ENCODE data around the gene USP49. TPM values are rescaled to one million over a fixed set of nuclear protein-coding genes. Genes with fewer than 3 reads are reported as not detected.

USP49 gene
- total RNA-seq, 2 donors from 2014 or later: 1.7 to 19.5 TPM

DNA sequence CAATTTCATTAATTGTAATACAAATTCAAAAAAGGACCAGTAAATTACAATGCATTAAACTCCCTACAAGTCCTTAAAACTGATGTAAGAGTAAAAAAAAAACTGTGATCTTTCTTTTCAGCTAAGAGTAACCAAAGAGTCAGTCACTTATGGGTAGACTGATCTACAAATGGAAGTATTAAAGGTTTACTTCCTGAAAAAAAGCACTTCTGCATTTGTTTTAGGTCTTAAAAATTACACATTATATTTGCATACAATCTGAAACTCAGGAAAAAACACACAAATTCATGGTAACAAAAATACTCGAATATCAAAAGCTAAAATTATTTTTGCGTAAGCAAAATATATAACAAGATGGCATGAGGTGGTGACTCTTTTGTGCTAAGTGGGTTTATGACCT is 23.5 kb downstream of the USP49 start:
- H3K4me3 ChIP-seq: no peak overlapping the region
- TF ChIP-seq POLR2A (IDR thresholded peaks at IDR 0.05): no peak
- DNase-seq (ENCODE audit: low spot score): no peak
- no peaks in the 10 kb centered on the region for H3K27me3 ChIP-seq (replicated peaks; ENCODE audit: insufficient read depth)
- intact Hi-C loops (cut with DNase I): no loop called here
- no peaks in the 10 kb centered on the region for H3K4me1 ChIP-seq (replicated peaks)
- WGBS: 95% methylated on average over 2 of the region's 2 CpGs
- H3K27ac ChIP-seq: no peak overlapping the region
- no peaks in the 10 kb centered on the region for H3K36me3 ChIP-seq
- no peaks in the 10 kb centered on the region for H3K9me3 ChIP-seq

DNA sequence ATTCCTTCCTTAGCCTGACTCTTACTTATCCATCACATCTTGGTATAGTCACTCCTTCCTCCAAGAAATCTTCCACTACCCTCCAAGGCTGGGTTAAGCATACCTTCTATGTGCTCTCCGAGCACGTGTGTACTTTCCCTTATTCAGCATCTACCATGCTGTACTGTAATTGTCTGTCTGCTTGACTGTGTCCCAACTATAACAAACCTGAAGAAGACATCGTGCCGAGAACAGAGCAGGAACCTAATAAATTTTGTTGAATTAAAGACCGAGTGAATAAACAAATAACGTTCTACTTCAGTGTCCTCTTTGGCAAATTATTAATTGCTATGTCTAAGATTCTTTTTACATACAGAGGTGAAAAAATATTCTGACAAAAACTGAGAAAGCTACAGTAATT is 35.8 kb downstream of the USP49 start:
- no peak overlapping the region for H3K4me3 ChIP-seq
- no peaks in the 10 kb centered on the region for H3K9me3 ChIP-seq
- TF ChIP-seq POLR2AphosphoS5 (IDR thresholded peaks at IDR 0.05) (peak; percentile 87), POLR2A (IDR thresholded peaks at IDR 0.05) (no peak)
- TF ChIP-seq, protein P1, sequence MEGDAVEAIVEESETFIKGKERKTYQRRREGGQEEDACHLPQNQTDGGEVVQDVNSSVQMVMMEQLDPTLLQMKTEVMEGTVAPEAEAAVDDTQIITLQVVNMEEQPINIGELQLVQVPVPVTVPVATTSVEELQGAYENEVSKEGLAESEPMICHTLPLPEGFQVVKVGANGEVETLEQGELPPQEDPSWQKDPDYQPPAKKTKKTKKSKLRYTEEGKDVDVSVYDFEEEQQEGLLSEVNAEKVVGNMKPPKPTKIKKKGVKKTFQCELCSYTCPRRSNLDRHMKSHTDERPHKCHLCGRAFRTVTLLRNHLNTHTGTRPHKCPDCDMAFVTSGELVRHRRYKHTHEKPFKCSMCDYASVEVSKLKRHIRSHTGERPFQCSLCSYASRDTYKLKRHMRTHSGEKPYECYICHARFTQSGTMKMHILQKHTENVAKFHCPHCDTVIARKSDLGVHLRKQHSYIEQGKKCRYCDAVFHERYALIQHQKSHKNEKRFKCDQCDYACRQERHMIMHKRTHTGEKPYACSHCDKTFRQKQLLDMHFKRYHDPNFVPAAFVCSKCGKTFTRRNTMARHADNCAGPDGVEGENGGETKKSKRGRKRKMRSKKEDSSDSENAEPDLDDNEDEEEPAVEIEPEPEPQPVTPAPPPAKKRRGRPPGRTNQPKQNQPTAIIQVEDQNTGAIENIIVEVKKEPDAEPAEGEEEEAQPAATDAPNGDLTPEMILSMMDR (IDR thresholded peaks at IDR 0.05): no peak
- no peaks in the 10 kb centered on the region for H3K36me3 ChIP-seq
- peaks cover 3% of the 10 kb centered on the region for H3K4me1 ChIP-seq (replicated peaks)
- peak; percentile 36 for DNase-seq (ENCODE audit: low spot score)
- intact Hi-C loops (cut with DNase I): no loop called here
- H3K27me3 ChIP-seq (replicated peaks; ENCODE audit: insufficient read depth): no peaks in the 10 kb centered on the region
- H3K27ac ChIP-seq: peak overlapping the region in 1 of 2 donors; percentile 43
- 31% methylated on average over 6 of the region's 6 CpGs for WGBS

DNA sequence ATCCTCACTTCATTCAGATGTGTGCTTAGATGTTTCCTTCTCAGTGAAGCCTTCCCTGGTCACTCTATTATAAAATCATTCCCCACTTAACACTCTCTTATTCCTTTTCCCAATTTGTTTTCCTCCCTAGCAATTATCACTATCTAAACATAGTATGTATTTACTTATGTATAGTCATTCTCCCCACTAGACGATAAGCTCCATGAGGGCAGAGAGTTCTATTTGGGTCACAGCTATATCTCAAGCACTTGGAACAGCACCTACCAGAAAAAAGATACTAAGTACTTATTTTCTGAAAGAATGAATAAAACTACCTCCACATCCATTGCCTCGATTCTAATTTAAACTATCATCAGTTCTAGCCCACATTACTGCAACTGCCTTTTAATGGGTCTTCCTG is 36.5 kb downstream of the USP49 start:
- H3K4me3 ChIP-seq: no peak overlapping the region
- WGBS: 94% methylated on average over 2 of the region's 2 CpGs
- TF ChIP-seq POLR2A (IDR thresholded peaks at IDR 0.05) (no peak), POLR2AphosphoS5 (IDR thresholded peaks at IDR 0.05) (no peak)
- TF ChIP-seq, protein P1 (IDR thresholded peaks at IDR 0.05): no peak
- peaks cover 3% of the 10 kb centered on the region for H3K4me1 ChIP-seq (replicated peaks)
- DNase-seq (ENCODE audit: low spot score): no peak
- H3K27ac ChIP-seq: peak overlapping the region in 1 of 2 donors; percentile 20
- no peaks in the 10 kb centered on the region for H3K27me3 ChIP-seq (replicated peaks; ENCODE audit: insufficient read depth)
- intact Hi-C loops (cut with DNase I): no loop called here
- H3K9me3 ChIP-seq: no peaks in the 10 kb centered on the region
- H3K36me3 ChIP-seq: no peaks in the 10 kb centered on the region

DNA sequence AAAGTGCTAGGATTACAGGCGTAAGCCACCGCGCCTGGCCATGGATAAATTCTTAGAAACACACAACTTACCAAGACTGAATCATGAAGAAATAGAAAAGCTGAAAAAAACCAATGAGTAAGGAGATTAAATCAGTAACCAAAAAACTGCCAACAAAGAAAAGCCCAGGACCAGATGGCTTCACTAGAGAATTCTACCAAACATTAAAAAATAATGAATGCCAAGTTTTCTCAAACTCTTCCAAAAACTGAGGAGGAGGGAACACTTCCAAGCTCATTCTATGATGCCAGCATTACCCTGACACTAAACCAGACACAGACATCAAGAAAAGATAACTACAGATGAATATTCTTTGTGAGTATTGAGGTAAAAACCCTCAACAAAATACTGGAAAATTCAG is 44.3 kb downstream of the USP49 start:
- H3K4me3 ChIP-seq: no peak overlapping the region
- no peaks in the 10 kb centered on the region for H3K9me3 ChIP-seq
- WGBS: 95% methylated on average over 3 of the region's 3 CpGs
- H3K4me1 ChIP-seq (replicated peaks): no peaks in the 10 kb centered on the region
- no peak overlapping the region for H3K27ac ChIP-seq
- H3K36me3 ChIP-seq: no peaks in the 10 kb centered on the region
- intact Hi-C loops (cut with DNase I): no loop called here
- TF ChIP-seq, protein P1 (IDR thresholded peaks at IDR 0.05): no peak
- TF ChIP-seq POLR2AphosphoS5 (IDR thresholded peaks at IDR 0.05) (no peak), POLR2A (IDR thresholded peaks at IDR 0.05) (no peak)
- H3K27me3 ChIP-seq (replicated peaks; ENCODE audit: insufficient read depth): no peaks in the 10 kb centered on the region
- no peak for DNase-seq (ENCODE audit: low spot score)

DNA sequence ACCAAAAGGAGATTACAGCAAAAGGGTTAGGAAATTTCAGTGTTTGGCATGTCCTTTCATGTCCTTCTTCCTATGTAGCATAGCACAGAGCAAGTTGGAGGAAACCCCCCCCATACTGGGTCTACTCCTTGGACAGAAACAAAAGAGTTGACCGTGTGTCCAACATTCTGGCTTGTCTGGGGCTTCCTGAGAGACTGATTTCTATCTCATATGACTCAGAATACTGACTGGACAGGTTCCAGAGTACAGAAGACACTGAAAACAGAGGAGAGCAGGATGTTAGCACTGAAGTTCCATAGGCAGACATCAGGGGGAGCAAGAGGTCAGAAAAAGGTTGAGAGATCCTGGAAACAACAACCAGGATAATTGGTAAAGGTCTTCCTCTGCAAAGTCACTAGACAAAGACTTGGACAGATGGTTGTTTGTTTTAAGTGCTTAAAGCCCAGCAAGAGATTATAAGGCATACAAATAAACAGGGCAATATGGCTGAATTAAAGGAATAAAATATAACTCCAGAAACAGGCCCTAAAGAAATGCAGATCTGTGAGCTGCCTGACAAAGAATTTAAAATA is 48.4 kb downstream of the USP49 start:
- WGBS: 0% methylated on average over 1 of the region's 1 CpG
- intact Hi-C loops (cut with DNase I): loop anchor here (2.0 kb wide), 1 partner anchor 198 kb away; no protein-coding TSS in a partner anchor
- Histone ChIP-seq H3K36me3 (no peaks in the 10 kb centered on the region), H3K9me3 (no peaks in the 10 kb centered on the region), H3K4me3 (no peak overlapping the region), H3K4me1 (replicated peaks) (no peaks in the 10 kb centered on the region), H3K27ac (peak overlapping the region; percentile 31 to 45), H3K27me3 (replicated peaks; ENCODE audit: insufficient read depth) (no peaks in the 10 kb centered on the region)
- peak; percentile 87 for DNase-seq (ENCODE audit: low spot score)
- TF ChIP-seq POLR2A (IDR thresholded peaks at IDR 0.05): no peak
- TF ChIP-seq, protein P1 (IDR thresholded peaks at IDR 0.05): peak; percentile 55 to 92 (median 81)
- TF ChIP-seq POLR2AphosphoS5 (IDR thresholded peaks at IDR 0.05): peak; percentile 91
